GM18520 (cell line): ENCODE results near the gene C19orf47.
"Not testable (repeated sequence)": the region's sequence is repeated elsewhere in the genome, so short reads cannot be mapped to it uniquely, and the experiment has no call there.

Experiments
- ATAC-seq: cut with Tn5 transposase; IDR thresholded peaks from one replicate; pipeline ENCODE4 v1.9.1; 2021; ENCODE audit not compliant: unreplicated experiment

Gene C19orf47

GRCh38 chr19:40355975-40356680, 7.9 kb upstream of the C19orf47 start:
- ATAC-seq, result no peak

- ATAC-seq, result no peak
These were observed 837 bp upstream of the C19orf47 start for GRCh38 chr19:40348961-40349507.

- ATAC-seq, result no peak
These were observed 3.8 kb downstream of the C19orf47 start for GRCh38 chr19:40344422-40344821.

GRCh38 chr19:40342644-40343311, 5.4 kb downstream of the C19orf47 start:
- no peak for ATAC-seq

GRCh38 chr19:40341601-40342482, 6.4 kb downstream of the C19orf47 start:
- ATAC-seq, result no peak

- no peak for ATAC-seq
These were observed 9.0 kb downstream of the C19orf47 start for GRCh38 chr19:40339018-40339728.

GRCh38 chr19:40337594-40337993, 10.6 kb downstream of the C19orf47 start:
- no peak for ATAC-seq

GRCh38 chr19:40337107-40337506, 11.1 kb downstream of the C19orf47 start:
- no peak for ATAC-seq

GRCh38 chr19:40336601-40336900, 11.6 kb downstream of the C19orf47 start:
- no peak for ATAC-seq

GRCh38 chr19:40335855-40336600, 12.2 kb downstream of the C19orf47 start:
- ATAC-seq, result no peak

GRCh38 chr19:40335101-40335500, 13.1 kb downstream of the C19orf47 start:
- no peak for ATAC-seq

GRCh38 chr19:40333083-40333482, 15.1 kb downstream of the C19orf47 start:
- not testable (repeated sequence) for ATAC-seq

- ATAC-seq, result no peak
These were observed 15.5 kb downstream of the C19orf47 start for GRCh38 chr19:40332669-40333068.

- ATAC-seq, result no peak
These were observed 17.1 kb downstream of the C19orf47 start for GRCh38 chr19:40331052-40331451.

GRCh38 chr19:40326201-40326600, 22.0 kb downstream of the C19orf47 start:
- ATAC-seq, result no peak

GRCh38 chr19:40323705-40324104, 24.5 kb downstream of the C19orf47 start:
- no peak for ATAC-seq

- ATAC-seq, result no peak
These were observed 25.1 kb downstream of the C19orf47 start for GRCh38 chr19:40322951-40323615.

- no peak for ATAC-seq
These were observed 26.0 kb downstream of the C19orf47 start for GRCh38 chr19:40322271-40322610.

- ATAC-seq, result no peak
These were observed 26.5 kb downstream of the C19orf47 start for GRCh38 chr19:40321566-40322270.
